ENCODE data around the gene MAPRE3.

Gene MAPRE3

GRCh38 chr2:26970928-26971627 is 641 bp downstream of the MAPRE3 start:
- TF ChIP-seq, protein P1, sequence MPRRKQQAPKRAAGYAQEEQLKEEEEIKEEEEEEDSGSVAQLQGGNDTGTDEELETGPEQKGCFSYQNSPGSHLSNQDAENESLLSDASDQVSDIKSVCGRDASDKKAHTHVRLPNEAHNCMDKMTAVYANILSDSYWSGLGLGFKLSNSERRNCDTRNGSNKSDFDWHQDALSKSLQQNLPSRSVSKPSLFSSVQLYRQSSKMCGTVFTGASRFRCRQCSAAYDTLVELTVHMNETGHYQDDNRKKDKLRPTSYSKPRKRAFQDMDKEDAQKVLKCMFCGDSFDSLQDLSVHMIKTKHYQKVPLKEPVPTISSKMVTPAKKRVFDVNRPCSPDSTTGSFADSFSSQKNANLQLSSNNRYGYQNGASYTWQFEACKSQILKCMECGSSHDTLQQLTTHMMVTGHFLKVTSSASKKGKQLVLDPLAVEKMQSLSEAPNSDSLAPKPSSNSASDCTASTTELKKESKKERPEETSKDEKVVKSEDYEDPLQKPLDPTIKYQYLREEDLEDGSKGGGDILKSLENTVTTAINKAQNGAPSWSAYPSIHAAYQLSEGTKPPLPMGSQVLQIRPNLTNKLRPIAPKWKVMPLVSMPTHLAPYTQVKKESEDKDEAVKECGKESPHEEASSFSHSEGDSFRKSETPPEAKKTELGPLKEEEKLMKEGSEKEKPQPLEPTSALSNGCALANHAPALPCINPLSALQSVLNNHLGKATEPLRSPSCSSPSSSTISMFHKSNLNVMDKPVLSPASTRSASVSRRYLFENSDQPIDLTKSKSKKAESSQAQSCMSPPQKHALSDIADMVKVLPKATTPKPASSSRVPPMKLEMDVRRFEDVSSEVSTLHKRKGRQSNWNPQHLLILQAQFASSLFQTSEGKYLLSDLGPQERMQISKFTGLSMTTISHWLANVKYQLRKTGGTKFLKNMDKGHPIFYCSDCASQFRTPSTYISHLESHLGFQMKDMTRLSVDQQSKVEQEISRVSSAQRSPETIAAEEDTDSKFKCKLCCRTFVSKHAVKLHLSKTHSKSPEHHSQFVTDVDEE (CRISPR knock-in tag; IDR thresholded peaks at IDR 0.05): no peak
- TF ChIP-seq ZC3H10 (CRISPR knock-in tag; IDR thresholded peaks at IDR 0.05): no peak
- TF ChIP-seq ARNTL (CRISPR knock-in tag; IDR thresholded peaks at IDR 0.05; ENCODE audit: borderline replicate concordance, low read depth): no peak
- no peak for TF ChIP-seq ZFP30 (CRISPR knock-in tag; IDR thresholded peaks at IDR 0.05)
- no peak for TF ChIP-seq ZNF8 (CRISPR knock-in tag; IDR thresholded peaks at IDR 0.05)
- no peak for TF ChIP-seq TCF4 (CRISPR knock-in tag; IDR thresholded peaks at IDR 0.05; ENCODE audit: borderline replicate concordance)
- no peak for TF ChIP-seq OSR1 (CRISPR knock-in tag; IDR thresholded peaks at IDR 0.05)
- TF ChIP-seq, protein P2, sequence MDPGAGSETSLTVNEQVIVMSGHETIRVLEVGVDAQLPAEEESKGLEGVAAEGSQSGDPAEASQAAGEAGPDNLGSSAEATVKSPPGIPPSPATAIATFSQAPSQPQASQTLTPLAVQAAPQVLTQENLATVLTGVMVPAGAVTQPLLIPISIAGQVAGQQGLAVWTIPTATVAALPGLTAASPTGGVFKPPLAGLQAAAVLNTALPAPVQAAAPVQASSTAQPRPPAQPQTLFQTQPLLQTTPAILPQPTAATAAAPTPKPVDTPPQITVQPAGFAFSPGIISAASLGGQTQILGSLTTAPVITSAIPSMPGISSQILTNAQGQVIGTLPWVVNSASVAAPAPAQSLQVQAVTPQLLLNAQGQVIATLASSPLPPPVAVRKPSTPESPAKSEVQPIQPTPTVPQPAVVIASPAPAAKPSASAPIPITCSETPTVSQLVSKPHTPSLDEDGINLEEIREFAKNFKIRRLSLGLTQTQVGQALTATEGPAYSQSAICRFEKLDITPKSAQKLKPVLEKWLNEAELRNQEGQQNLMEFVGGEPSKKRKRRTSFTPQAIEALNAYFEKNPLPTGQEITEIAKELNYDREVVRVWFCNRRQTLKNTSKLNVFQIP (CRISPR knock-in tag; IDR thresholded peaks at IDR 0.05; ENCODE audit: borderline replicate concordance, low read depth): no peak
- TF ChIP-seq, protein P3, sequence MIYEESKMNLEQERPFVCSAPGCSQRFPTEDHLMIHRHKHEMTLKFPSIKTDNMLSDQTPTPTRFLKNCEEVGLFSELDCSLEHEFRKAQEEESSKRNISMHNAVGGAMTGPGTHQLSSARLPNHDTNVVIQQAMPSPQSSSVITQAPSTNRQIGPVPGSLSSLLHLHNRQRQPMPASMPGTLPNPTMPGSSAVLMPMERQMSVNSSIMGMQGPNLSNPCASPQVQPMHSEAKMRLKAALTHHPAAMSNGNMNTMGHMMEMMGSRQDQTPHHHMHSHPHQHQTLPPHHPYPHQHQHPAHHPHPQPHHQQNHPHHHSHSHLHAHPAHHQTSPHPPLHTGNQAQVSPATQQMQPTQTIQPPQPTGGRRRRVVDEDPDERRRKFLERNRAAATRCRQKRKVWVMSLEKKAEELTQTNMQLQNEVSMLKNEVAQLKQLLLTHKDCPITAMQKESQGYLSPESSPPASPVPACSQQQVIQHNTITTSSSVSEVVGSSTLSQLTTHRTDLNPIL (CRISPR knock-in tag; IDR thresholded peaks at IDR 0.05; ENCODE audit: low read depth): no peak
- no peak for TF ChIP-seq PATZ1 (CRISPR knock-in tag; IDR thresholded peaks at IDR 0.05; ENCODE audit: borderline replicate concordance)
- peak; percentile 48 for ATAC-seq

- no peak for ATAC-seq
- TF ChIP-seq PPARA (CRISPR knock-in tag; IDR thresholded peaks at IDR 0.05; ENCODE audit: borderline replicate concordance): no peak
- no peak for TF ChIP-seq ESRRG (CRISPR knock-in tag; IDR thresholded peaks at IDR 0.05)
- no peak for TF ChIP-seq ZNF8 (CRISPR knock-in tag; IDR thresholded peaks at IDR 0.05)
- no peak for TF ChIP-seq ZC3H10 (CRISPR knock-in tag; IDR thresholded peaks at IDR 0.05)
- TF ChIP-seq GLIS3 (CRISPR knock-in tag; IDR thresholded peaks at IDR 0.05): no peak
- TF ChIP-seq TOX (CRISPR knock-in tag; IDR thresholded peaks at IDR 0.05; ENCODE audit: borderline replicate concordance): no peak
- no peak for TF ChIP-seq ZNF70 (CRISPR knock-in tag; IDR thresholded peaks at IDR 0.05)
- no peak for TF ChIP-seq BACH2 (CRISPR knock-in tag; IDR thresholded peaks at IDR 0.05; ENCODE audit: borderline replicate concordance)
- no peak for TF ChIP-seq TCF4 (CRISPR knock-in tag; IDR thresholded peaks at IDR 0.05; ENCODE audit: borderline replicate concordance)
- TF ChIP-seq SNAI2 (CRISPR knock-in tag; IDR thresholded peaks at IDR 0.05): no peak
- TF ChIP-seq CSDC2 (CRISPR knock-in tag; IDR thresholded peaks at IDR 0.05): no peak
- TF ChIP-seq, protein P2 (CRISPR knock-in tag; IDR thresholded peaks at IDR 0.05; ENCODE audit: borderline replicate concordance, low read depth): no peak
- TF ChIP-seq ARNTL (CRISPR knock-in tag; IDR thresholded peaks at IDR 0.05; ENCODE audit: borderline replicate concordance, low read depth): no peak
- TF ChIP-seq PATZ1 (CRISPR knock-in tag; IDR thresholded peaks at IDR 0.05; ENCODE audit: borderline replicate concordance): no peak
- no peak for TF ChIP-seq ZNF565 (CRISPR knock-in tag; conservative IDR thresholded peaks at IDR 0.05; ENCODE audit: low read depth)
- no peak for TF ChIP-seq RARB (CRISPR knock-in tag; IDR thresholded peaks at IDR 0.05)
- TF ChIP-seq ZFP3 (CRISPR knock-in tag; IDR thresholded peaks at IDR 0.05): no peak
- TF ChIP-seq ZFP30 (CRISPR knock-in tag; IDR thresholded peaks at IDR 0.05): no peak
Measured at GRCh38 chr2:26971911-26972786, 1.7 kb downstream of the MAPRE3 start.

All from SK-N-SH treated with all-trans-retinoic acid at 6 μM for 48 hours (cell line).